Activated naive CD8-positive, alpha-beta T cell treated with anti-CD3 and anti-CD28 coated beads, Interleukin-2, amount 50 U/mL, for 24 hours (primary cell): ENCODE results near the gene PKD1L1.
"Not testable (repeated sequence)": the region's sequence is repeated elsewhere in the genome, so short reads cannot be mapped to it uniquely, and the experiment has no call there.

Experiments
- ATAC-seq: fragments of 150-1000 bp; cut with Tn5 transposase; one replicate; pipeline ENCODE4 v1.10.0; 2021
- DNase-seq: peaks from one replicate; pipeline ENCODE4 v3.0.0; 2021
- H3K27ac Mint-ChIP-seq: one replicate; pipeline ENCODE4 v1.8.0; 2021; ENCODE audit warnings: mild to moderate bottlenecking, mixed read lengths
- H3K27me3 Mint-ChIP-seq: one replicate; pipeline ENCODE4 v1.8.0; 2021; ENCODE audit warnings: mixed read lengths
- H3K36me3 Mint-ChIP-seq: one replicate; pipeline ENCODE4 v1.8.0; 2021; ENCODE audit warnings: low read depth, mixed read lengths
- H3K4me1 Mint-ChIP-seq: one replicate; pipeline ENCODE4 v1.8.0; 2021; ENCODE audit warnings: mixed read lengths
- H3K4me3 Mint-ChIP-seq: one replicate; pipeline ENCODE4 v1.8.0; 2021; ENCODE audit warnings: mild to moderate bottlenecking, moderate library complexity, mixed read lengths
- H3K9me3 Mint-ChIP-seq: one replicate; pipeline ENCODE4 v1.8.0; 2021; ENCODE audit warnings: mixed read lengths

The PKD1L1 gene

GRCh38 chr7:47803025-47803424 lies 145.2 kb downstream of the PKD1L1 start:
- Mint-ChIP-seq H3K27me3 (no peaks in the 10 kb centered on the region), H3K27ac (no peak overlapping the region)
- no peak for ATAC-seq

GRCh38 chr7:47801423-47801822 lies 146.8 kb downstream of the PKD1L1 start:
- ATAC-seq: no peak
- Mint-ChIP-seq H3K27me3 (no peaks in the 10 kb centered on the region), H3K9me3 (no peaks in the 10 kb centered on the region), H3K4me1 (no peaks in the 10 kb centered on the region), H3K27ac (no peak overlapping the region), H3K36me3 (no peaks in the 10 kb centered on the region), H3K4me3 (no peak overlapping the region)
- DNase-seq: no peak

More at GRCh38 chr7:47803025-47803424, 145.2 kb downstream of the PKD1L1 start:
- H3K9me3 Mint-ChIP-seq: no peaks in the 10 kb centered on the region
- no peak overlapping the region for H3K4me3 Mint-ChIP-seq
- H3K4me1 Mint-ChIP-seq: no peaks in the 10 kb centered on the region
- DNase-seq: no peak
- no peaks in the 10 kb centered on the region for H3K36me3 Mint-ChIP-seq

GRCh38 chr7:47799524-47799923 lies 148.7 kb downstream of the PKD1L1 start:
- Mint-ChIP-seq H3K27me3 (no peaks in the 10 kb centered on the region), H3K36me3 (no peaks in the 10 kb centered on the region), H3K4me3 (no peak overlapping the region), H3K4me1 (no peaks in the 10 kb centered on the region), H3K9me3 (no peaks in the 10 kb centered on the region), H3K27ac (no peak overlapping the region)
- ATAC-seq (no peak), DNase-seq (no peak)

- H3K4me1 Mint-ChIP-seq: no peaks in the 10 kb centered on the region
- H3K36me3 Mint-ChIP-seq: no peaks in the 10 kb centered on the region
- no peak for ATAC-seq
- H3K4me3 Mint-ChIP-seq: no peak overlapping the region
- no peak overlapping the region for H3K27ac Mint-ChIP-seq
- no peak for DNase-seq
- H3K27me3 Mint-ChIP-seq: no peaks in the 10 kb centered on the region
- no peaks in the 10 kb centered on the region for H3K9me3 Mint-ChIP-seq
These were observed 151.9 kb downstream of the PKD1L1 start for GRCh38 chr7:47796347-47796746.

GRCh38 chr7:47795631-47796030 lies 152.6 kb downstream of the PKD1L1 start:
- H3K36me3 Mint-ChIP-seq: no peaks in the 10 kb centered on the region
- H3K27ac Mint-ChIP-seq: no peak overlapping the region
- H3K27me3 Mint-ChIP-seq: no peaks in the 10 kb centered on the region
- no peaks in the 10 kb centered on the region for H3K9me3 Mint-ChIP-seq
- H3K4me3 Mint-ChIP-seq: no peak overlapping the region
- no peak for DNase-seq
- H3K4me1 Mint-ChIP-seq: no peaks in the 10 kb centered on the region
- ATAC-seq: no peak

GRCh38 chr7:47795126-47795525 lies 153.1 kb downstream of the PKD1L1 start:
- not testable (repeated sequence) for H3K27me3 Mint-ChIP-seq, H3K9me3 Mint-ChIP-seq, ATAC-seq, H3K4me1 Mint-ChIP-seq, DNase-seq, H3K4me3 Mint-ChIP-seq, H3K27ac Mint-ChIP-seq, H3K36me3 Mint-ChIP-seq

GRCh38 chr7:47794016-47794415 lies 154.2 kb downstream of the PKD1L1 start:
- Mint-ChIP-seq H3K9me3 (no peaks in the 10 kb centered on the region), H3K4me1 (no peaks in the 10 kb centered on the region), H3K4me3 (no peak overlapping the region), H3K27ac (no peak overlapping the region), H3K27me3 (no peaks in the 10 kb centered on the region), H3K36me3 (no peaks in the 10 kb centered on the region)
- ATAC-seq (no peak), DNase-seq (no peak)

GRCh38 chr7:47793186-47793585 lies 155.1 kb downstream of the PKD1L1 start:
- not testable (repeated sequence) for H3K9me3 Mint-ChIP-seq, H3K36me3 Mint-ChIP-seq, H3K27ac Mint-ChIP-seq, ATAC-seq, H3K27me3 Mint-ChIP-seq, H3K4me1 Mint-ChIP-seq, DNase-seq, H3K4me3 Mint-ChIP-seq

GRCh38 chr7:47792521-47793121 lies 155.6 kb downstream of the PKD1L1 start:
- no peak overlapping the region for H3K4me3 Mint-ChIP-seq
- no peaks in the 10 kb centered on the region for H3K36me3 Mint-ChIP-seq
- no peaks in the 10 kb centered on the region for H3K4me1 Mint-ChIP-seq
- no peaks in the 10 kb centered on the region for H3K27me3 Mint-ChIP-seq
- no peaks in the 10 kb centered on the region for H3K9me3 Mint-ChIP-seq
- DNase-seq: no peak
- no peak for ATAC-seq
- no peak overlapping the region for H3K27ac Mint-ChIP-seq

- Mint-ChIP-seq H3K27ac (no peak overlapping the region), H3K9me3 (no peaks in the 10 kb centered on the region), H3K4me1 (no peaks in the 10 kb centered on the region), H3K27me3 (no peaks in the 10 kb centered on the region), H3K36me3 (no peaks in the 10 kb centered on the region), H3K4me3 (no peak overlapping the region)
- DNase-seq: no peak
- no peak for ATAC-seq
These were observed 156.6 kb downstream of the PKD1L1 start for GRCh38 chr7:47791682-47792081.

GRCh38 chr7:47788083-47788482 lies 160.2 kb downstream of the PKD1L1 start:
- Mint-ChIP-seq H3K27me3 (no peaks in the 10 kb centered on the region), H3K9me3 (no peaks in the 10 kb centered on the region), H3K4me1 (no peaks in the 10 kb centered on the region), H3K4me3 (no peak overlapping the region), H3K36me3 (no peaks in the 10 kb centered on the region), H3K27ac (no peak overlapping the region)
- DNase-seq: no peak
- ATAC-seq: no peak

GRCh38 chr7:47787249-47788069 lies 160.8 kb downstream of the PKD1L1 start:
- DNase-seq: no peak
- Mint-ChIP-seq H3K9me3 (no peaks in the 10 kb centered on the region), H3K4me3 (no peak overlapping the region), H3K27me3 (no peaks in the 10 kb centered on the region), H3K4me1 (no peaks in the 10 kb centered on the region), H3K27ac (no peak overlapping the region), H3K36me3 (no peaks in the 10 kb centered on the region)
- no peak for ATAC-seq

- H3K9me3 Mint-ChIP-seq: no peaks in the 10 kb centered on the region
- no peak overlapping the region for H3K4me3 Mint-ChIP-seq
- H3K27me3 Mint-ChIP-seq: no peaks in the 10 kb centered on the region
- no peak for DNase-seq
- no peaks in the 10 kb centered on the region for H3K4me1 Mint-ChIP-seq
- no peaks in the 10 kb centered on the region for H3K36me3 Mint-ChIP-seq
- ATAC-seq: no peak
- H3K27ac Mint-ChIP-seq: no peak overlapping the region
These were observed 161.6 kb downstream of the PKD1L1 start for GRCh38 chr7:47786557-47787248.

- H3K4me3 Mint-ChIP-seq: no peak overlapping the region
- DNase-seq (no peak), ATAC-seq (no peak)
- no peaks in the 10 kb centered on the region for H3K9me3 Mint-ChIP-seq
- H3K36me3 Mint-ChIP-seq: no peaks in the 10 kb centered on the region
- H3K27ac Mint-ChIP-seq: no peak overlapping the region
- no peaks in the 10 kb centered on the region for H3K4me1 Mint-ChIP-seq
- no peaks in the 10 kb centered on the region for H3K27me3 Mint-ChIP-seq
These were observed 162.2 kb downstream of the PKD1L1 start for GRCh38 chr7:47785923-47786556.
